GM23248 (cell line): ENCODE results near the gene RPP25.

Experiments
- EZH2 ChIP-seq: fragments of 200-600 bp; sonication (generic); IDR thresholded peaks from 2 replicates; pipeline ENCODE4 v1.6.1; 2018; ENCODE audit warnings: antibody characterized with exemption, mild to moderate bottlenecking; ENCODE audit not compliant: insufficient read depth, poor library complexity, severe bottlenecking
- EZH2phosphoT487 ChIP-seq: fragments of 200-600 bp; sonication (generic); IDR thresholded peaks from 2 replicates; pipeline ENCODE4 v1.6.1; 2018; ENCODE audit warnings: antibody characterized with exemption, moderate library complexity, mild to moderate bottlenecking, low read depth; ENCODE audit not compliant: insufficient read depth

GRCh38 chr15:74958320-74958907 lies 1.8 kb upstream of the RPP25 start:
- TF ChIP-seq EZH2 (no peak), EZH2phosphoT487 (no peak)
